Measurements from ENCODE around the gene CHST11.
A peak's percentile ranks its signal among the peaks of the same experiment; 100 is the strongest.

CHST11 gene

GRCh38 chr12:104668274-104668718, 211.5 kb downstream of the CHST11 start (continued):
- TF ChIP-seq HIC1 (tag by site-specific recombination; IDR thresholded peaks at IDR 0.05) (no peak), ZBTB48 (tag by site-specific recombination; IDR thresholded peaks at IDR 0.05) (no peak), ZBTB6 (tag by site-specific recombination; IDR thresholded peaks at IDR 0.05) (no peak), ZNF645 (tag by site-specific recombination; IDR thresholded peaks at IDR 0.05) (no peak), ZFP41 (tag by site-specific recombination; IDR thresholded peaks at IDR 0.05; ENCODE audit: borderline replicate concordance) (no peak)

- H3K36me3 ChIP-seq (ENCODE audit: control insufficient read depth in 2 of 2, insufficient read depth in 1 of 2, low read length in 2 of 2): no peaks in the 10 kb centered on the region
- ChIA-PET POLR2A (no interaction called here), CTCF (interaction anchor here (0.6 to 1.2 kb wide), 2 partner anchors 287 to 382 kb away, joined by 3 to 4 read pairs; no protein-coding TSS in a partner anchor)
- H3K4me1 ChIP-seq (ENCODE audit: control insufficient read depth, insufficient read depth, low read length): peaks cover 21% of the 10 kb centered on the region
- H3K27ac ChIP-seq (ENCODE audit: extremely low read depth, low read depth, low read length): no peak overlapping the region
- H3K9me3 ChIP-seq (ENCODE audit: control insufficient read depth, insufficient read depth, low read depth, low read length): no peaks in the 10 kb centered on the region
- no peak overlapping the region for H3K4me3 ChIP-seq (ENCODE audit: low read depth, low read length)
- TF ChIP-seq ZNF214 (tag by site-specific recombination; IDR thresholded peaks at IDR 0.05; ENCODE audit: borderline replicate concordance) (no peak), REPIN1 (tag by site-specific recombination; IDR thresholded peaks at IDR 0.05; ENCODE audit: low read depth) (no peak), ZBTB20 (tag by site-specific recombination; IDR thresholded peaks at IDR 0.05) (peak; percentile 71), SCRT1 (tag by site-specific recombination; IDR thresholded peaks at IDR 0.05; ENCODE audit: borderline replicate concordance) (no peak), ZNF600 (tag by site-specific recombination; IDR thresholded peaks at IDR 0.05) (peak; percentile 86), ZIC2 (tag by site-specific recombination; IDR thresholded peaks at IDR 0.05) (peak; percentile 71), PRDM10 (tag by site-specific recombination; IDR thresholded peaks at IDR 0.05) (peak; percentile 75), CTCF (tag by site-specific recombination; IDR thresholded peaks at IDR 0.05) (peak; percentile 30; the same call in 1 of the 2 replicates), GLI4 (tag by site-specific recombination; IDR thresholded peaks at IDR 0.05) (no peak), ZNF146 (tag by site-specific recombination; IDR thresholded peaks at IDR 0.05) (no peak), ZNF362 (tag by site-specific recombination; IDR thresholded peaks at IDR 0.05) (no peak), ZNF37A (tag by site-specific recombination; IDR thresholded peaks at IDR 0.05) (no peak), ZNF398 (tag by site-specific recombination; IDR thresholded peaks at IDR 0.05) (peak; percentile 82), KLF7 (tag by site-specific recombination; IDR thresholded peaks at IDR 0.05; ENCODE audit: borderline replicate concordance) (no peak), KLF8 (tag by site-specific recombination; IDR thresholded peaks at IDR 0.05) (no peak), ZNF530 (tag by site-specific recombination; IDR thresholded peaks at IDR 0.05; ENCODE audit: low read depth) (no peak), ZXDB (tag by site-specific recombination; IDR thresholded peaks at IDR 0.05) (no peak), WT1 (tag by site-specific recombination; IDR thresholded peaks at IDR 0.05) (no peak; the same call in 1 of the 2 replicates)
These were observed 212.5 kb downstream of the CHST11 start for GRCh38 chr12:104669089-104669721.

Measured in HEK293 (cell line).